Astrocyte (in vitro differentiated cells and primary cell): ENCODE measurements around the gene PLSCR2. TPM values are rescaled to one million over a fixed set of nuclear protein-coding genes. Genes with fewer than 3 reads are reported as not detected.
A peak's percentile ranks its signal among the peaks of the same experiment; 100 is the strongest.

ENCODE experiments used
- DNase-seq: peaks from one replicate; pipeline ENCODE4 v3.0.0-alpha.2; 2010; ENCODE audit warnings: low read depth
- FAIRE-seq: peaks from 2 replicates; lab custom pipeline; 2011; peaks lifted over from hg19 to GRCh38; lab: Jason Lieb, UNC
- H2AFZ ChIP-seq: 2 replicates; pipeline ENCODE4 v1.6.0; 2012; ENCODE audit warnings: low read depth, low read length, inconsistent platforms
- H3K27ac ChIP-seq: 2 replicates; pipeline ENCODE4 v1.5.1; 2011; ENCODE audit warnings: low read depth, low read length, inconsistent platforms
- H3K27me3 ChIP-seq: 2 replicates; pipeline ENCODE4 v1.6.0; 2011; ENCODE audit warnings: low read length, inconsistent platforms; ENCODE audit not compliant: insufficient read depth
- H3K36me3 ChIP-seq: 2 replicates; pipeline ENCODE4 v1.5.1; 2011; ENCODE audit warnings: low read length, inconsistent platforms; ENCODE audit not compliant: insufficient read depth
- H3K4me1 ChIP-seq: 2 replicates; pipeline ENCODE4 v1.5.1; 2011; ENCODE audit warnings: low read length, inconsistent platforms; ENCODE audit not compliant: insufficient read depth
- H3K4me2 ChIP-seq: 2 replicates; pipeline ENCODE4 v1.6.0; 2012; ENCODE audit warnings: low read length, inconsistent platforms
- H3K4me3 ChIP-seq: 2 replicates; pipeline ENCODE4 v1.5.1; 2011; ENCODE audit warnings: low read depth, mild to moderate bottlenecking, low read length, inconsistent platforms; ENCODE audit not compliant: insufficient read depth
- H3K79me2 ChIP-seq: 2 replicates; pipeline ENCODE4 v1.6.0; 2012; ENCODE audit warnings: mild to moderate bottlenecking, low read length, inconsistent platforms; ENCODE audit not compliant: insufficient read depth
- H3K9ac ChIP-seq: 2 replicates; pipeline ENCODE4 v1.6.0; 2012; ENCODE audit warnings: mild to moderate bottlenecking, low read length, inconsistent platforms
- H3K9me3 ChIP-seq: 2 replicates; pipeline ENCODE4 v1.5.1; 2012; ENCODE audit warnings: low read depth, mild to moderate bottlenecking, low read length, inconsistent platforms; ENCODE audit not compliant: insufficient read depth
- H4K20me1 ChIP-seq: 2 replicates; pipeline ENCODE4 v1.6.0; 2012; ENCODE audit warnings: low read length, inconsistent platforms; ENCODE audit not compliant: insufficient read depth
- H3K27ac Mint-ChIP-seq: one replicate; pipeline ENCODE4 v1.8.0; 2021; ENCODE audit warnings: mild to moderate bottlenecking, mixed read lengths; ENCODE audit not compliant: unreplicated experiment
- H3K27me3 Mint-ChIP-seq: one replicate; pipeline ENCODE4 v1.8.0; 2021; ENCODE audit warnings: low read depth, mixed read lengths; ENCODE audit not compliant: unreplicated experiment
- H3K36me3 Mint-ChIP-seq: one replicate; pipeline ENCODE4 v1.8.0; 2021; ENCODE audit warnings: low read depth, mixed read lengths; ENCODE audit not compliant: unreplicated experiment
- H3K4me1 Mint-ChIP-seq: one replicate; pipeline ENCODE4 v1.8.0; 2021; ENCODE audit warnings: low read depth, mixed read lengths; ENCODE audit not compliant: unreplicated experiment
- H3K4me3 Mint-ChIP-seq: one replicate; pipeline ENCODE4 v1.8.0; 2021; ENCODE audit warnings: mild to moderate bottlenecking, moderate library complexity, mixed read lengths; ENCODE audit not compliant: unreplicated experiment
- H3K9me3 Mint-ChIP-seq: one replicate; pipeline ENCODE4 v1.8.0; 2021; ENCODE audit warnings: mild to moderate bottlenecking, mixed read lengths; ENCODE audit not compliant: unreplicated experiment
- CTCF ChIP-seq: IDR thresholded peaks from 2 replicates; pipeline ENCODE4 v1.5.1; 2011; ENCODE audit warnings: low read depth, mild to moderate bottlenecking, inconsistent platforms, low read length, moderate library complexity; ENCODE audit not compliant: insufficient read depth
- EZH2 ChIP-seq: IDR thresholded peaks from 2 replicates; pipeline ENCODE4 v1.6.1; 2012; ENCODE audit warnings: mild to moderate bottlenecking, low read length, inconsistent platforms; ENCODE audit not compliant: insufficient read depth
- total RNA-seq: library from RNA; stranded (reverse); gene quantifications from 2 replicates; pipeline ENCODE4 v1.2.1, GENCODE V29; 2021

The PLSCR2 gene
- total RNA-seq, 1 donor from 2014 or later: not detected

- Histone ChIP-seq H4K20me1 (no peaks in the 10 kb centered on the region), H3K27ac (peak overlapping the region; percentile 86), H3K79me2 (no peaks in the 10 kb centered on the region), H3K9me3 (no peaks in the 10 kb centered on the region), H2AFZ (no peak overlapping the region), H3K4me3 (no peak overlapping the region), H3K4me2 (no peak overlapping the region), H3K4me1 (peaks cover 34% of the 10 kb centered on the region), H3K36me3 (no peaks in the 10 kb centered on the region), H3K9ac (peak overlapping the region; percentile 25), H3K27me3 (no peaks in the 10 kb centered on the region)
- Mint-ChIP-seq H3K27ac (peak overlapping the region; percentile 99), H3K27me3 (no peaks in the 10 kb centered on the region), H3K4me3 (peak overlapping the region; percentile 42), H3K4me1 (peaks cover 62% of the 10 kb centered on the region), H3K36me3 (no peaks in the 10 kb centered on the region), H3K9me3 (no peaks in the 10 kb centered on the region)
- no peak for DNase-seq
- TF ChIP-seq EZH2 (no peak), CTCF (no peak)
- no peak for FAIRE-seq
Observed at GRCh38 chr3:146507331-146508120, 38.2 kb upstream of the PLSCR2 start.

- H3K4me3 ChIP-seq: no peak overlapping the region
- no peaks in the 10 kb centered on the region for H3K79me2 ChIP-seq
- H3K27ac Mint-ChIP-seq: peak overlapping the region; percentile 99
- no peak overlapping the region for H3K4me2 ChIP-seq
- no peak overlapping the region for H3K9ac ChIP-seq
- no peaks in the 10 kb centered on the region for H4K20me1 ChIP-seq
- TF ChIP-seq EZH2: no peak
- H3K36me3 ChIP-seq: no peaks in the 10 kb centered on the region
- no peaks in the 10 kb centered on the region for H3K36me3 Mint-ChIP-seq
- no peak overlapping the region for H3K4me3 Mint-ChIP-seq
- no peaks in the 10 kb centered on the region for H3K9me3 Mint-ChIP-seq
- peaks cover 61% of the 10 kb centered on the region for H3K4me1 Mint-ChIP-seq
- FAIRE-seq: no peak
- no peaks in the 10 kb centered on the region for H3K9me3 ChIP-seq
- no peak overlapping the region for H2AFZ ChIP-seq
- DNase-seq: no peak
- H3K27ac ChIP-seq: no peak overlapping the region
- no peaks in the 10 kb centered on the region for H3K27me3 Mint-ChIP-seq
- H3K27me3 ChIP-seq: no peaks in the 10 kb centered on the region
- peaks cover 34% of the 10 kb centered on the region for H3K4me1 ChIP-seq
Observed at GRCh38 chr3:146505516-146505915, 36.2 kb upstream of the PLSCR2 start.

- H3K27ac Mint-ChIP-seq: peak overlapping the region; percentile 98
- no peaks in the 10 kb centered on the region for H3K9me3 Mint-ChIP-seq
- H3K27ac ChIP-seq: peak overlapping the region; percentile 86
- no peak overlapping the region for H3K4me2 ChIP-seq
- no peak overlapping the region for H3K4me3 Mint-ChIP-seq
- H3K4me1 Mint-ChIP-seq: peaks cover 56% of the 10 kb centered on the region
- H2AFZ ChIP-seq: no peak overlapping the region
- H3K9ac ChIP-seq: no peak overlapping the region
- no peak for FAIRE-seq
- TF ChIP-seq EZH2: no peak
- TF ChIP-seq CTCF: no peak
- H3K27me3 ChIP-seq: no peaks in the 10 kb centered on the region
- no peak overlapping the region for H3K4me3 ChIP-seq
- H4K20me1 ChIP-seq: no peaks in the 10 kb centered on the region
- H3K36me3 ChIP-seq: no peaks in the 10 kb centered on the region
- H3K79me2 ChIP-seq: no peaks in the 10 kb centered on the region
- no peak for DNase-seq
- H3K9me3 ChIP-seq: no peaks in the 10 kb centered on the region
- H3K36me3 Mint-ChIP-seq: no peaks in the 10 kb centered on the region
- peaks cover 34% of the 10 kb centered on the region for H3K4me1 ChIP-seq
- no peaks in the 10 kb centered on the region for H3K27me3 Mint-ChIP-seq
Observed at GRCh38 chr3:146504498-146505197, 35.3 kb upstream of the PLSCR2 start.
